ENCODE results near the gene ZNF32.

- no peak for TF ChIP-seq CTCF (IDR thresholded peaks at IDR 0.05 in 8 of 11, conservative IDR thresholded peaks at IDR 0.05 in 3 of 11)
- TF ChIP-seq POLR2A (IDR thresholded peaks at IDR 0.05) = no peak
Measured at GRCh38 chr10:43676331-43676730, 27.6 kb upstream of the ZNF32 start.

Measured in spleen (tissue), 7 donors.